H9 (cell line): ENCODE results near the gene UGT2B11. TPM values are rescaled to one million over a fixed set of nuclear protein-coding genes. Genes with fewer than 3 reads are reported as not detected.
"Not testable (repeated sequence)": the region's sequence is repeated elsewhere in the genome, so short reads cannot be mapped to it uniquely, and the experiment has no call there.

ENCODE experiments used
- DNase-seq: peaks from one replicate; pipeline ENCODE4 v3.0.0-alpha.2; 2017
- H2AFZ ChIP-seq: one replicate; pipeline ENCODE4 v1.6.1; 2013; ENCODE audit warnings: mild to moderate bottlenecking, low read length, control low read depth, moderate library complexity
- H2AK5ac ChIP-seq: 2 replicates; pipeline ENCODE4 v1.6.1; 2013; ENCODE audit warnings: low read length, control low read depth, mixed read lengths; ENCODE audit not compliant: insufficient read length
- H2BK120ac ChIP-seq: one replicate; pipeline ENCODE4 v1.6.1; 2013; ENCODE audit warnings: low read depth, mild to moderate bottlenecking, low read length, control low read depth, inconsistent platforms; ENCODE audit not compliant: poor library complexity, severe bottlenecking
- H2BK12ac ChIP-seq: 2 replicates; pipeline ENCODE4 v1.6.1; 2013; ENCODE audit warnings: low read length, control low read depth, mixed read lengths, low read depth; ENCODE audit not compliant: insufficient read length
- H2BK15ac ChIP-seq: 2 replicates; pipeline ENCODE4 v1.6.1; 2013; ENCODE audit warnings: low read depth, low read length, control low read depth
- H2BK20ac ChIP-seq: one replicate; pipeline ENCODE4 v1.6.1; 2013; ENCODE audit warnings: low read depth, mild to moderate bottlenecking, low read length, control low read depth, inconsistent platforms; ENCODE audit not compliant: poor library complexity, severe bottlenecking
- H2BK5ac ChIP-seq: 2 replicates; pipeline ENCODE4 v1.6.1; 2013; ENCODE audit warnings: low read length, control low read depth, mixed read lengths; ENCODE audit not compliant: insufficient read length
- H3K14ac ChIP-seq: 2 replicates; pipeline ENCODE4 v1.6.1; 2013; ENCODE audit warnings: low read length, control low read depth; ENCODE audit not compliant: insufficient read depth
- H3K18ac ChIP-seq: 2 replicates; pipeline ENCODE4 v1.6.1; 2013; ENCODE audit warnings: low read depth, mild to moderate bottlenecking, mixed read lengths, low read length, control low read depth; ENCODE audit not compliant: insufficient read length
- H3K23ac ChIP-seq: 2 replicates; pipeline ENCODE4 v1.6.1; 2013; ENCODE audit warnings: low read length, control low read depth, mixed read lengths, low read depth; ENCODE audit not compliant: insufficient read length
- H3K23me2 ChIP-seq: 2 replicates; pipeline ENCODE4 v1.6.1; 2013; ENCODE audit warnings: low read depth, mild to moderate bottlenecking, mixed read lengths, low read length, control low read depth; ENCODE audit not compliant: insufficient read length, poor library complexity, severe bottlenecking
- H3K27ac ChIP-seq: 2 replicates; pipeline ENCODE4 v1.5.1; 2013; ENCODE audit warnings: low read length, control low read depth, mixed read lengths, low read depth; ENCODE audit not compliant: insufficient read length
- H3K27me3 ChIP-seq: 2 replicates; pipeline ENCODE4 v1.6.1; 2013; ENCODE audit warnings: low read length, control low read depth, inconsistent platforms; ENCODE audit not compliant: insufficient read depth
- H3K4ac ChIP-seq: 2 replicates; pipeline ENCODE4 v1.6.1; 2013; ENCODE audit warnings: low read depth, mild to moderate bottlenecking, control low read depth, inconsistent platforms, low read length, moderate library complexity
- H3K4me1 ChIP-seq: 2 replicates; pipeline ENCODE4 v1.6.1; 2013; ENCODE audit warnings: low read length, control low read depth, inconsistent platforms; ENCODE audit not compliant: insufficient read depth
- H3K4me2 ChIP-seq: 2 replicates; pipeline ENCODE4 v1.6.1; 2013; ENCODE audit warnings: low read length, control low read depth, mixed read lengths; ENCODE audit not compliant: insufficient read length, insufficient read depth
- H3K56ac ChIP-seq: 2 replicates; pipeline ENCODE4 v1.6.1; 2013; ENCODE audit warnings: low read depth, mild to moderate bottlenecking, mixed read lengths, low read length, control low read depth; ENCODE audit not compliant: insufficient read length
- H3K79me1 ChIP-seq: 2 replicates; pipeline ENCODE4 v1.6.1; 2013; ENCODE audit warnings: low read depth, mild to moderate bottlenecking, moderate library complexity, low read length, control low read depth, inconsistent platforms; ENCODE audit not compliant: insufficient read depth, poor library complexity, severe bottlenecking
- H3K79me2 ChIP-seq: 2 replicates; pipeline ENCODE4 v1.6.1; 2013; ENCODE audit warnings: low read length, control low read depth, inconsistent platforms; ENCODE audit not compliant: insufficient read depth
- H3K9ac ChIP-seq: 2 replicates; pipeline ENCODE4 v1.6.1; 2013; ENCODE audit warnings: low read length, control low read depth, mixed read lengths; ENCODE audit not compliant: insufficient read length; ENCODE audit errors: extremely low read depth
- H3K9me3 ChIP-seq: one replicate; pipeline ENCODE4 v1.6.1; 2013; ENCODE audit warnings: low read depth, low read length, inconsistent platforms; ENCODE audit not compliant: control insufficient read depth
- H3T11ph ChIP-seq: one replicate; pipeline ENCODE4 v1.6.1; 2013; ENCODE audit warnings: mild to moderate bottlenecking, low read length, control low read depth, inconsistent platforms
- H4K20me1 ChIP-seq: one replicate; pipeline ENCODE4 v1.6.1; 2013; ENCODE audit not compliant: control insufficient read depth, insufficient read length, insufficient read depth
- H4K5ac ChIP-seq: 2 replicates; pipeline ENCODE4 v1.6.1; 2013; ENCODE audit warnings: low read depth, mild to moderate bottlenecking, mixed read lengths, low read length, control low read depth; ENCODE audit not compliant: insufficient read length
- H4K8ac ChIP-seq: replicated peaks from 2 replicates; pipeline ENCODE4 v1.6.1; 2013; ENCODE audit warnings: low read length, control low read depth, mixed read lengths, low read depth; ENCODE audit not compliant: insufficient read length
- H4K91ac ChIP-seq: 2 replicates; pipeline ENCODE4 v1.6.1; 2013; ENCODE audit warnings: low read depth, mild to moderate bottlenecking, moderate library complexity, mixed read lengths, low read length, control low read depth; ENCODE audit not compliant: insufficient read length
- H3K27ac Mint-ChIP-seq, 3 experiments: 2 replicates in 2 of 3; 3 replicates in 1 of 3; pipeline ENCODE4 v1.8.0; 2020 to 2021; ENCODE audit warnings: mixed read lengths in 3 of 3, mild to moderate bottlenecking in 1 of 3, moderate library complexity in 1 of 3
- H3K27me3 Mint-ChIP-seq: 2 replicates; pipeline ENCODE4 v1.8.0; 2021; ENCODE audit warnings: low read depth, mild to moderate bottlenecking, moderate library complexity, mixed read lengths
- H3K36me3 Mint-ChIP-seq, 3 experiments: 2 replicates in 2 of 3; 3 replicates in 1 of 3; pipeline ENCODE4 v1.8.0; 2020 to 2021; ENCODE audit warnings: low read depth in 3 of 3, mixed read lengths in 3 of 3; ENCODE audit not compliant: insufficient read depth in 1 of 3
- H3K4me1 Mint-ChIP-seq, 2 experiments: 2 replicates each; pipeline ENCODE4 v1.8.0; 2020; ENCODE audit warnings: mixed read lengths in 2 of 2
- H3K4me3 Mint-ChIP-seq, 2 experiments: 2 replicates in 1 of 2; 3 replicates in 1 of 2; pipeline ENCODE4 v1.8.0; 2020 to 2021; ENCODE audit warnings: mild to moderate bottlenecking in 2 of 2, mixed read lengths in 2 of 2, moderate library complexity in 1 of 2
- H3K9me3 Mint-ChIP-seq, 2 experiments: 2 replicates in 1 of 2; 3 replicates in 1 of 2; pipeline ENCODE4 v1.8.0; 2020; ENCODE audit warnings: mild to moderate bottlenecking in 2 of 2, mixed read lengths in 2 of 2, moderate library complexity in 1 of 2
- WGBS: extraction: QIAGEN DNeasy Blood & Tissue Kit; methylation state at CpG from one replicate; pipeline ENCODE4 v1.1.7; 2013; ENCODE audit warnings: missing lambda C conversion rate, low lambda C conversion rate, mixed read lengths; ENCODE audit not compliant: insufficient read length; ENCODE audit errors: extremely low coverage; 5-methylcytosine and 5-hydroxymethylcytosine counted together
- total RNA-seq: library from RNA; stranded (reverse); gene quantifications from 2 replicates; pipeline ENCODE4 v1.2.1, GENCODE V29; 2021
- TF ChIP-seq, protein P1 (sequence below): fragments of 200-600 bp; sonication (generic); conservative IDR thresholded peaks from 3 replicates; pipeline ENCODE4 v1.8.0; 2021; ENCODE audit warnings: antibody characterized with exemption, mild to moderate bottlenecking

UGT2B11 gene
- total RNA-seq, 1 experiment from 2014 or later, result not detected

DNA sequence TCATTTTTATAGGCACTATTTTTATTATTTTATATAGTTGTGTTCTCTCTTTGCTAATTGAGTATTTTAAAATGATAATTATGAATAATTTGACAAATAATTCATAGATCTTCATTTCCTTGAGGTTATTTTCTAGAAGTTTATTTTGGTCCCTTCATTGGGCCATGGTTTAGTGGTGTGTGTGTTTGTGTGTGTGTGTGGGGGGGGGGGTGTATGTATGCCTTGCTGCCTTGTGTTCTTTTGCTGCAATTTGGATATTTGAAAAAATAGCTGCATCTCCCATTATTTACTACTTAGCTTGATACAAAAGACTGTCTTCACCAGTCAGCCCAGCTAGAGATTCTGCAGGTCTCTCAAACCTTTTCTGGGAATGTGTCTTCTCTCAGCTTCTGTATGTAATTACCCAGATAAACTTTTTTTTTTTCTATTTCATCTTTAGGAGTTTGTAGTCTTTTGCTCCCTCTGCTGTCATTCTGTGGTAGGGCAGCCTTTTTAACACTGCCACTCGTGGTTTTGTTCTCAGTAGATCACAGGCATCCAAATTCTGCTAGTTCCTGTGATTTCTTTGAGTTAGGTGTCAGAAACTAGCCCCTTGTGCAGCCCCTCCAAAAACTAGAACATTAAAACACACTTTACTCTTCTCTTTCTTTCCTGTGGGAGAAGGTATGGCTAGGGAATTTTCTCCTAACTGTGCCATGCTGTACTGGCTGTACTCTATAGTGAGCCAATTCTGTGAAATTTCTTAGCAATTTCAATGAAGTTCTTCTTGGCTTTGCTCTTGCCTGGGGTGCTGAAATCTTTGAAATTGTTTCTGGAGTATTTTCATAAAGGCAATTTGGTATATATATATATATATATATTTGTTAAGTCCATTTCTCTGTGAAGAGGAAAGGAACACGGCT is 44.1 kb downstream of the UGT2B11 start:
- DNase-seq, result peak; percentile 27
- H3K27ac ChIP-seq, H3K79me2 ChIP-seq, H3K4me3 Mint-ChIP-seq, H3K14ac ChIP-seq, H4K91ac ChIP-seq, H2AFZ ChIP-seq, H3K79me1 ChIP-seq, H4K8ac ChIP-seq, H2BK5ac ChIP-seq, H3K4ac ChIP-seq, H3K4me2 ChIP-seq, H2BK120ac ChIP-seq, H4K20me1 ChIP-seq, H3K56ac ChIP-seq, H3K23ac ChIP-seq, H3K27me3 ChIP-seq, H3K27me3 Mint-ChIP-seq, H3K18ac ChIP-seq, H3K4me1 ChIP-seq, H3K23me2 ChIP-seq, H3K9me3 ChIP-seq, H2BK15ac ChIP-seq, H4K5ac ChIP-seq, H3T11ph ChIP-seq, H3K9ac ChIP-seq, H2BK20ac ChIP-seq, H2AK5ac ChIP-seq, H2BK12ac ChIP-seq, H3K27ac Mint-ChIP-seq: not testable (repeated sequence)
- Mint-ChIP-seq H3K4me1 (peaks cover 11 to 19% of the 10 kb centered on the region in 2 experiments), H3K36me3 (peaks cover 0 to 13% (median 4%) of the 10 kb centered on the region in 3 experiments; a peak in 5 of 7 replicates), H3K9me3 (peaks cover 10 to 11% of the 10 kb centered on the region in 2 experiments)
- TF ChIP-seq, protein P1, sequence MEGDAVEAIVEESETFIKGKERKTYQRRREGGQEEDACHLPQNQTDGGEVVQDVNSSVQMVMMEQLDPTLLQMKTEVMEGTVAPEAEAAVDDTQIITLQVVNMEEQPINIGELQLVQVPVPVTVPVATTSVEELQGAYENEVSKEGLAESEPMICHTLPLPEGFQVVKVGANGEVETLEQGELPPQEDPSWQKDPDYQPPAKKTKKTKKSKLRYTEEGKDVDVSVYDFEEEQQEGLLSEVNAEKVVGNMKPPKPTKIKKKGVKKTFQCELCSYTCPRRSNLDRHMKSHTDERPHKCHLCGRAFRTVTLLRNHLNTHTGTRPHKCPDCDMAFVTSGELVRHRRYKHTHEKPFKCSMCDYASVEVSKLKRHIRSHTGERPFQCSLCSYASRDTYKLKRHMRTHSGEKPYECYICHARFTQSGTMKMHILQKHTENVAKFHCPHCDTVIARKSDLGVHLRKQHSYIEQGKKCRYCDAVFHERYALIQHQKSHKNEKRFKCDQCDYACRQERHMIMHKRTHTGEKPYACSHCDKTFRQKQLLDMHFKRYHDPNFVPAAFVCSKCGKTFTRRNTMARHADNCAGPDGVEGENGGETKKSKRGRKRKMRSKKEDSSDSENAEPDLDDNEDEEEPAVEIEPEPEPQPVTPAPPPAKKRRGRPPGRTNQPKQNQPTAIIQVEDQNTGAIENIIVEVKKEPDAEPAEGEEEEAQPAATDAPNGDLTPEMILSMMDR, result peak; percentile 72
- WGBS, result no CpG with 5 or more reads among the region's 2 CpGs

DNA sequence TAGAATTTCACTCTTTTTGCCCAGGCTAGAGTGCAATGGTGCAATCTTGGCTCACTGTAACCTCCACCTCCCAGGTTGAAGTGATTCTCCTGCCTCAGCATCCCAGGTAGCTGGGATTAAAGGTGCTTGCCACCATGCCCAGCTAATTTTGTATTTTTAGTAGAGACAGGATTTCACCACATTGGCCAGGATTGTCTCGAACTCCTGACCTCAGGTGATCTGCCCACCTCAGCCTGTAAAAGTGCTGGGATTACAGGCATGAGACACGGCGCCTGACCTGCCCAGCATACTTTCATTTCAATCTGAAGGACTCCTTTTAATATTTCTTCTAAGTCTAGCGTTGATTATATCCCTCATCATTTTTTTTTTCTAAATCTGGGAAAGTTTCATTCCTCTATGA is 45.4 kb downstream of the UGT2B11 start:
- H3K14ac ChIP-seq, H3K27me3 ChIP-seq, H4K91ac ChIP-seq, H3T11ph ChIP-seq, H3K18ac ChIP-seq, H3K9me3 ChIP-seq, H3K23ac ChIP-seq, H2AK5ac ChIP-seq, H3K9ac ChIP-seq, H3K27me3 Mint-ChIP-seq, H4K20me1 ChIP-seq, H3K27ac ChIP-seq, H3K27ac Mint-ChIP-seq, H3K4me1 ChIP-seq, H2BK15ac ChIP-seq, H2BK20ac ChIP-seq, H3K4me2 ChIP-seq, H3K23me2 ChIP-seq, H3K4me3 Mint-ChIP-seq, H3K4ac ChIP-seq, H2AFZ ChIP-seq, H2BK120ac ChIP-seq, H2BK12ac ChIP-seq, H4K5ac ChIP-seq, H3K79me1 ChIP-seq, H4K8ac ChIP-seq, H3K79me2 ChIP-seq, H3K56ac ChIP-seq, H2BK5ac ChIP-seq, DNase-seq: not testable (repeated sequence)
- H3K4me1 Mint-ChIP-seq, result peaks cover 7 to 11% of the 10 kb centered on the region in 2 experiments
- peaks cover 0 to 13% (median 4%) of the 10 kb centered on the region in 3 experiments; a peak in 5 of 7 replicates for H3K36me3 Mint-ChIP-seq
- no CpG with 5 or more reads among the region's 4 CpGs for WGBS
- H3K9me3 Mint-ChIP-seq, result peaks cover 10 to 11% of the 10 kb centered on the region in 2 experiments
